Colonic mucosa (tissue), 4 donors: ENCODE data around the gene HHAT. TPM values are rescaled to one million over a fixed set of nuclear protein-coding genes. Genes with fewer than 3 reads are reported as not detected.

Experiments used
- DNase-seq: peaks from one replicate; pipeline ENCODE4 v3.0.0-alpha.2; 2020
- H3K27ac ChIP-seq: fragments of 200-600 bp; one replicate; pipeline ENCODE4 v1.8.0; 2021
- H3K27me3 ChIP-seq: fragments of 200-600 bp; one replicate; pipeline ENCODE4 v1.8.0; 2021
- H3K36me3 ChIP-seq: fragments of 200-600 bp; one replicate; pipeline ENCODE4 v1.8.0; 2021
- H3K4me1 ChIP-seq: fragments of 200-600 bp; one replicate; pipeline ENCODE4 v1.8.0; 2021; ENCODE audit warnings: mild to moderate bottlenecking
- H3K4me3 ChIP-seq: fragments of 200-600 bp; one replicate; pipeline ENCODE4 v1.8.0; 2021
- H3K9ac ChIP-seq, 2 donors: one replicate each; pipeline ENCODE4 v1.7.0; 2013; ENCODE audit warnings: control low read depth in 2 of 2, low read depth in 2 of 2, low read length in 2 of 2
- H3K9me3 ChIP-seq: fragments of 200-600 bp; one replicate; pipeline ENCODE4 v1.8.0; 2021
- CTCF ChIP-seq: fragments of 200-600 bp; IDR thresholded peaks from one replicate; pipeline ENCODE4 v1.8.0; 2022; ENCODE audit warnings: antibody characterized with exemption, mild to moderate bottlenecking
- intact Hi-C: fragments of 100-400 bp; cut with DNase I; formaldehyde crosslinking; loops from one replicate; pipeline ENCODE4 v1.14.1; 2022
- total RNA-seq, 2 donors: library from RNA; stranded (reverse); fragmentation: NEBNext Ultra II Directional in 1 of 2; extraction: Animal tissue kit (Norgen Biotek cat#: 25700) in 1 of 2; gene quantifications; one replicate each; pipeline ENCODE4 v1.2.1, GENCODE V29; 2021
- donor health status: healthy.
- donor health status: DM: no; HTN: no; CAD: no.
- donor health status: DM: no; HTN: no; CAD: no.

The HHAT gene
- total RNA-seq, 2 donors from 2014 or later: 3.2 to 4.9 TPM

GRCh38 chr1:210302501-210302900 lies 26.2 kb upstream of the HHAT start:
- no peak for TF ChIP-seq CTCF
- no peak overlapping the region for H3K9ac ChIP-seq
- H3K4me3 ChIP-seq: no peak overlapping the region
- no peak overlapping the region for H3K27ac ChIP-seq
- no peaks in the 10 kb centered on the region for H3K27me3 ChIP-seq
- intact Hi-C loops: loop anchor here (10.0 kb wide), 1 partner anchor 438 kb away; no protein-coding TSS in a partner anchor
- H3K36me3 ChIP-seq: no peaks in the 10 kb centered on the region
- no peak for DNase-seq
- H3K4me1 ChIP-seq: no peaks in the 10 kb centered on the region
- no peaks in the 10 kb centered on the region for H3K9me3 ChIP-seq

- no peak for TF ChIP-seq CTCF
- no peaks in the 10 kb centered on the region for H3K27me3 ChIP-seq
- H3K27ac ChIP-seq: no peak overlapping the region
- H3K4me3 ChIP-seq: no peak overlapping the region
- intact Hi-C loops: loop anchor here (10.0 kb wide), 1 partner anchor 439 kb away; no protein-coding TSS in a partner anchor
- no peak for DNase-seq
- no peak overlapping the region for H3K9ac ChIP-seq
- H3K9me3 ChIP-seq: no peaks in the 10 kb centered on the region
- no peaks in the 10 kb centered on the region for H3K4me1 ChIP-seq
- no peaks in the 10 kb centered on the region for H3K36me3 ChIP-seq
These were observed 25.3 kb upstream of the HHAT start for GRCh38 chr1:210303391-210303790.

- no peaks in the 10 kb centered on the region for H3K27me3 ChIP-seq
- no peak overlapping the region for H3K4me3 ChIP-seq
- no peaks in the 10 kb centered on the region for H3K4me1 ChIP-seq
- no peak for TF ChIP-seq CTCF
- intact Hi-C loops: loop anchor here (2.0 to 5.0 kb wide), 3 partner anchors 92 to 166 kb away; no protein-coding TSS in a partner anchor
- H3K27ac ChIP-seq: no peak overlapping the region
- H3K36me3 ChIP-seq: no peaks in the 10 kb centered on the region
- no peak overlapping the region for H3K9ac ChIP-seq
- H3K9me3 ChIP-seq: no peaks in the 10 kb centered on the region
- no peak for DNase-seq
These were observed 18.0 kb upstream of the HHAT start for GRCh38 chr1:210310562-210311153.

- no peak for TF ChIP-seq CTCF
- no peaks in the 10 kb centered on the region for H3K27me3 ChIP-seq
- no peaks in the 10 kb centered on the region for H3K4me1 ChIP-seq
- no peak overlapping the region for H3K27ac ChIP-seq
- no peak overlapping the region for H3K4me3 ChIP-seq
- no peak overlapping the region for H3K9ac ChIP-seq
- H3K36me3 ChIP-seq: no peaks in the 10 kb centered on the region
- DNase-seq: no peak
- intact Hi-C loops: loop anchor here (2.0 to 5.0 kb wide), 3 partner anchors 90 to 167 kb away; no protein-coding TSS in a partner anchor
- H3K9me3 ChIP-seq: no peaks in the 10 kb centered on the region
These were observed 16.8 kb upstream of the HHAT start for GRCh38 chr1:210311726-210312493.

GRCh38 chr1:210313046-210313595 lies 15.6 kb upstream of the HHAT start:
- intact Hi-C loops: loop anchor here (5.0 kb wide), 2 partner anchors 89 to 111 kb away; no protein-coding TSS in a partner anchor
- Histone ChIP-seq H3K9me3 (no peaks in the 10 kb centered on the region), H3K36me3 (no peaks in the 10 kb centered on the region), H3K27ac (no peak overlapping the region), H3K27me3 (no peaks in the 10 kb centered on the region), H3K9ac (no peak overlapping the region), H3K4me1 (no peaks in the 10 kb centered on the region), H3K4me3 (no peak overlapping the region)
- TF ChIP-seq CTCF: no peak
- no peak for DNase-seq
